Cardiac muscle cell (in vitro differentiated cells and primary cell): Measurements from ENCODE around the gene FGGY. TPM values are rescaled to one million over a fixed set of nuclear protein-coding genes. Genes with fewer than 3 reads are reported as not detected.

ENCODE experiments used
- DNase-seq, 2 donors: peaks; one replicate each; pipeline versions ENCODE4 v3.0.0 to v3.0.0-alpha.2; 2010 to 2017; ENCODE audit warnings: low read depth in 1 of 2, low spot score in 1 of 2
- H3K27ac ChIP-seq: fragments of 200-600 bp; sonication (generic); 2 replicates; pipeline ENCODE4 v1.5.1; 2016
- H3K27me3 ChIP-seq: fragments of 200-600 bp; sonication (generic); 2 replicates; pipeline ENCODE4 v1.6.0; 2016; ENCODE audit warnings: control low read depth
- H3K36me3 ChIP-seq: fragments of 200-600 bp; sonication (generic); 2 replicates; pipeline ENCODE4 v1.5.1; 2016; ENCODE audit warnings: control low read depth
- H3K4me1 ChIP-seq: fragments of 200-600 bp; sonication (generic); 2 replicates; pipeline ENCODE4 v1.8.1; 2017; ENCODE audit warnings: low read depth, mild to moderate bottlenecking, mixed run types
- H3K4me3 ChIP-seq: fragments of 200-600 bp; sonication (generic); 2 replicates; pipeline ENCODE4 v1.5.1; 2016; ENCODE audit warnings: mild to moderate bottlenecking
- H3K9me3 ChIP-seq: fragments of 200-600 bp; sonication (generic); 2 replicates; pipeline ENCODE4 v1.5.1; 2017; ENCODE audit warnings: low read depth, mild to moderate bottlenecking, control low read depth
- polyA plus RNA-seq: library from polyadenylated mRNA; unstranded; fragments of >200 nt; fragmentation: Nextera tagmentation; extraction: Ambion mirVana; gene quantifications from 2 replicates; pipeline ENCODE4 v1.2.1, GENCODE V29; 2016
- total RNA-seq: library from RNA; depleted of rRNA; stranded (reverse); fragments of >200 nt; gene quantifications from 2 replicates; pipeline ENCODE4 v1.2.3, GENCODE V29; 2016
- TF ChIP-seq, protein P1 (sequence below): IDR thresholded peaks from 2 replicates; pipeline ENCODE4 v1.5.1; 2012; ENCODE audit warnings: low read depth, mild to moderate bottlenecking, low read length

Gene FGGY
- total and polyA plus RNA-seq, 2 experiments from 2014 or later = 9.8 to 14.5 TPM

- H3K36me3 ChIP-seq = no peaks in the 10 kb centered on the region
- no peaks in the 10 kb centered on the region for H3K9me3 ChIP-seq
- H3K4me1 ChIP-seq = no peaks in the 10 kb centered on the region
- no peaks in the 10 kb centered on the region for H3K27me3 ChIP-seq
- TF ChIP-seq, protein P1, sequence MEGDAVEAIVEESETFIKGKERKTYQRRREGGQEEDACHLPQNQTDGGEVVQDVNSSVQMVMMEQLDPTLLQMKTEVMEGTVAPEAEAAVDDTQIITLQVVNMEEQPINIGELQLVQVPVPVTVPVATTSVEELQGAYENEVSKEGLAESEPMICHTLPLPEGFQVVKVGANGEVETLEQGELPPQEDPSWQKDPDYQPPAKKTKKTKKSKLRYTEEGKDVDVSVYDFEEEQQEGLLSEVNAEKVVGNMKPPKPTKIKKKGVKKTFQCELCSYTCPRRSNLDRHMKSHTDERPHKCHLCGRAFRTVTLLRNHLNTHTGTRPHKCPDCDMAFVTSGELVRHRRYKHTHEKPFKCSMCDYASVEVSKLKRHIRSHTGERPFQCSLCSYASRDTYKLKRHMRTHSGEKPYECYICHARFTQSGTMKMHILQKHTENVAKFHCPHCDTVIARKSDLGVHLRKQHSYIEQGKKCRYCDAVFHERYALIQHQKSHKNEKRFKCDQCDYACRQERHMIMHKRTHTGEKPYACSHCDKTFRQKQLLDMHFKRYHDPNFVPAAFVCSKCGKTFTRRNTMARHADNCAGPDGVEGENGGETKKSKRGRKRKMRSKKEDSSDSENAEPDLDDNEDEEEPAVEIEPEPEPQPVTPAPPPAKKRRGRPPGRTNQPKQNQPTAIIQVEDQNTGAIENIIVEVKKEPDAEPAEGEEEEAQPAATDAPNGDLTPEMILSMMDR = no peak
- no peak overlapping the region for H3K4me3 ChIP-seq
- no peak for DNase-seq
- no peak overlapping the region for H3K27ac ChIP-seq
These were observed 243.2 kb downstream of the FGGY start for GRCh38 chr1:59539961-59540681.

- Histone ChIP-seq H3K36me3 (no peaks in the 10 kb centered on the region), H3K9me3 (no peaks in the 10 kb centered on the region), H3K27ac (no peak overlapping the region), H3K27me3 (no peaks in the 10 kb centered on the region), H3K4me3 (no peak overlapping the region), H3K4me1 (no peaks in the 10 kb centered on the region)
- TF ChIP-seq, protein P1 = no peak
- DNase-seq = no peak
These were observed 244.3 kb downstream of the FGGY start for GRCh38 chr1:59541161-59541560.

- TF ChIP-seq, protein P1 = no peak
- H3K27ac ChIP-seq = no peak overlapping the region
- H3K9me3 ChIP-seq = no peaks in the 10 kb centered on the region
- DNase-seq = no peak
- no peaks in the 10 kb centered on the region for H3K27me3 ChIP-seq
- no peaks in the 10 kb centered on the region for H3K4me1 ChIP-seq
- no peak overlapping the region for H3K4me3 ChIP-seq
- H3K36me3 ChIP-seq = no peaks in the 10 kb centered on the region
These were observed 245.0 kb downstream of the FGGY start for GRCh38 chr1:59541891-59542290.

DNA sequence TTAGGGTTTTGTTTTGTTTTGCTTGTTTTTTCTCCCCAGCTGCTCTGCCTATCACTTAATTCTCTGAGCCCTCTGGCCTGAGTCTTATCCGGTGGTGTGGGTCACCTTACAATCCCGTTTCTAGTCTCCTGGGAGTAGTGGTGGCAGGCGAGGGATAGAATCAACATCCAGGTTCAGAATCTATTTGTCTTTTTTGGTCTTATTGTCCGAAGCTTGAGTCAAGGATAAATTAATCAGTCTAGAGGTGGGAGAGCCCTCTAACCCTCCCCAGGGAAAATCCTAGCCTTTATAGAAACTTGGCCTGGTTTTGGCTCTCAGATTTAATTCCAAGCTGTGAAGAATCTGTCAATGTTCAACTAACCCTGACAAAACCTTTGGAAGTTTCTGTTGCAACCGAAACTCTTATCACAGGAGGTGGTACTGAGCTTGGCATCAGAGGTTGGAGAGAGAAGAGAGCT lies 246.3 kb downstream of the FGGY start:
- H3K9me3 ChIP-seq = no peaks in the 10 kb centered on the region
- no peaks in the 10 kb centered on the region for H3K4me1 ChIP-seq
- H3K36me3 ChIP-seq = no peaks in the 10 kb centered on the region
- no peak overlapping the region for H3K27ac ChIP-seq
- no peaks in the 10 kb centered on the region for H3K27me3 ChIP-seq
- no peak overlapping the region for H3K4me3 ChIP-seq
- DNase-seq = no peak
- TF ChIP-seq, protein P1 = no peak

- no peak for DNase-seq
- Histone ChIP-seq H3K27me3 (no peaks in the 10 kb centered on the region), H3K36me3 (no peaks in the 10 kb centered on the region), H3K27ac (no peak overlapping the region), H3K9me3 (no peaks in the 10 kb centered on the region), H3K4me3 (no peak overlapping the region), H3K4me1 (no peaks in the 10 kb centered on the region)
- TF ChIP-seq, protein P1 = no peak
These were observed 247.9 kb downstream of the FGGY start for GRCh38 chr1:59544615-59545293.
